GM23248 (cell line): ENCODE results near the gene APAF1. TPM values are rescaled to one million over a fixed set of nuclear protein-coding genes. Genes with fewer than 3 reads are reported as not detected.

Experiments
- DNase-seq: peaks from one replicate; pipeline ENCODE4 v3.0.0-alpha.2; 2015
- H2AFZ ChIP-seq: fragments of 200-600 bp; sonication (generic); 2 replicates; pipeline ENCODE4 v1.6.1; 2016; ENCODE audit warnings: antibody characterized with exemption
- H3F3A ChIP-seq: fragments of 200-600 bp; sonication (generic); 2 replicates; pipeline ENCODE4 v1.6.1; 2016; ENCODE audit warnings: mild to moderate bottlenecking, antibody characterized with exemption, mixed run types; ENCODE audit not compliant: insufficient read depth
- H3K27ac ChIP-seq: fragments of 200-600 bp; sonication (generic); 2 replicates; pipeline ENCODE4 v1.5.1; 2016; ENCODE audit warnings: mild to moderate bottlenecking
- H3K27me3 ChIP-seq: fragments of 200-600 bp; sonication (generic); replicated peaks from 2 replicates; pipeline ENCODE4 v1.6.1; 2016; ENCODE audit warnings: mild to moderate bottlenecking; ENCODE audit not compliant: insufficient read depth
- H3K36me3 ChIP-seq: fragments of 200-600 bp; sonication (generic); 2 replicates; pipeline ENCODE4 v1.6.1; 2016; ENCODE audit warnings: low read depth, mild to moderate bottlenecking
- H3K4me1 ChIP-seq: fragments of 200-600 bp; sonication (generic); 2 replicates; pipeline ENCODE4 v1.6.1; 2016; ENCODE audit warnings: mild to moderate bottlenecking; ENCODE audit not compliant: insufficient read depth
- H3K4me2 ChIP-seq: fragments of 200-600 bp; sonication (generic); one replicate; pipeline ENCODE4 v1.6.1; 2016; ENCODE audit warnings: mild to moderate bottlenecking; ENCODE audit not compliant: unreplicated experiment
- H3K4me3 ChIP-seq: fragments of 200-600 bp; sonication (generic); 2 replicates; pipeline ENCODE4 v1.5.1; 2016; ENCODE audit warnings: mild to moderate bottlenecking
- H3K79me2 ChIP-seq: fragments of 200-600 bp; sonication (generic); 2 replicates; pipeline ENCODE4 v1.6.1; 2016; ENCODE audit warnings: mild to moderate bottlenecking; ENCODE audit not compliant: insufficient read depth
- H3K9ac ChIP-seq: fragments of 200-600 bp; sonication (generic); 2 replicates; pipeline ENCODE4 v1.6.1; 2016; ENCODE audit warnings: mild to moderate bottlenecking
- H3K9me2 ChIP-seq: fragments of 200-600 bp; sonication (generic); 2 replicates; pipeline ENCODE4 v1.6.1; 2016; ENCODE audit warnings: mixed run types, mild to moderate bottlenecking, moderate library complexity; ENCODE audit not compliant: insufficient read depth
- H3K9me3 ChIP-seq: fragments of 200-600 bp; sonication (generic); one replicate; pipeline ENCODE4 v1.6.1; 2017; ENCODE audit warnings: low read depth
- H4K20me1 ChIP-seq: fragments of 200-600 bp; sonication (generic); 2 replicates; pipeline ENCODE4 v1.6.0; 2016; ENCODE audit not compliant: insufficient read depth
- EZH2 ChIP-seq: fragments of 200-600 bp; sonication (generic); IDR thresholded peaks from 2 replicates; pipeline ENCODE4 v1.6.1; 2018; ENCODE audit warnings: antibody characterized with exemption, mild to moderate bottlenecking; ENCODE audit not compliant: insufficient read depth, poor library complexity, severe bottlenecking
- EZH2phosphoT487 ChIP-seq: fragments of 200-600 bp; sonication (generic); IDR thresholded peaks from 2 replicates; pipeline ENCODE4 v1.6.1; 2018; ENCODE audit warnings: antibody characterized with exemption, moderate library complexity, mild to moderate bottlenecking, low read depth; ENCODE audit not compliant: insufficient read depth
- WGBS, 2 experiments: methylation state at CpG; one replicate each; pipeline ENCODE4 v1.1.6; 2015 to 2017; ENCODE audit warnings: low lambda C conversion rate in 2 of 2, low coverage in 1 of 2; ENCODE audit errors: missing lambda C conversion rate in 2 of 2; 5-methylcytosine and 5-hydroxymethylcytosine counted together
- in situ Hi-C: fragments of 300-500 bp; cut with MboI; formaldehyde crosslinking; loops from 2 replicates; pipeline ENCODE4 v1.15.0; 2020
- polyA plus RNA-seq: library from polyadenylated mRNA; unstranded; fragments of >200 nt; fragmentation: Nextera tagmentation; extraction: Ambion mirVana; gene quantifications from 2 replicates; pipeline ENCODE4 v1.2.1, GENCODE V29; 2016
- total RNA-seq: library from RNA; depleted of rRNA; stranded (reverse); fragments of >200 nt; shearing (Covaris generic); gene quantifications from 2 replicates; pipeline ENCODE4 v1.2.3, GENCODE V29; 2014

APAF1 gene
- total and polyA plus RNA-seq, 2 experiments from 2014 or later, result 8.3 to 24.5 TPM

- H3K27me3 ChIP-seq, result no peaks in the 10 kb centered on the region
- no peak overlapping the region for H3K27ac ChIP-seq
- no peak overlapping the region for H2AFZ ChIP-seq
These were observed 39.1 kb downstream of the APAF1 start for GRCh38 chr12:98684199-98684598.

GRCh38 chr12:98686603-98687002, 41.5 kb downstream of the APAF1 start:
- H2AFZ ChIP-seq, result no peak overlapping the region
- H3K4me2 ChIP-seq, result no peak overlapping the region
- H3K27me3 ChIP-seq, result no peaks in the 10 kb centered on the region
- H3K27ac ChIP-seq, result no peak overlapping the region
- H3F3A ChIP-seq, result no peaks in the 10 kb centered on the region
- DNase-seq, result no peak
- in situ Hi-C loops, result no loop called here
- H3K9me2 ChIP-seq, result no peaks in the 10 kb centered on the region
- no peaks in the 10 kb centered on the region for H3K79me2 ChIP-seq
- H4K20me1 ChIP-seq, result no peaks in the 10 kb centered on the region
- H3K36me3 ChIP-seq, result peaks cover 59% of the 10 kb centered on the region
- WGBS, 2 experiments, result 98% methylated on average over 2 of the region's 2 CpGs
- TF ChIP-seq EZH2, result no peak
- no peak for TF ChIP-seq EZH2phosphoT487
- no peak overlapping the region for H3K9ac ChIP-seq
- H3K9me3 ChIP-seq, result no peaks in the 10 kb centered on the region
- no peak overlapping the region for H3K4me3 ChIP-seq
- H3K4me1 ChIP-seq, result no peaks in the 10 kb centered on the region

More at GRCh38 chr12:98684199-98684598, 39.1 kb downstream of the APAF1 start:
- no peak for TF ChIP-seq EZH2
- no peak for TF ChIP-seq EZH2phosphoT487
- Histone ChIP-seq H3K79me2 (no peaks in the 10 kb centered on the region), H3K9me2 (no peaks in the 10 kb centered on the region), H4K20me1 (no peaks in the 10 kb centered on the region), H3K9me3 (no peaks in the 10 kb centered on the region), H3K36me3 (peaks cover 64% of the 10 kb centered on the region), H3K4me2 (no peak overlapping the region), H3F3A (no peaks in the 10 kb centered on the region), H3K4me3 (no peak overlapping the region), H3K9ac (no peak overlapping the region), H3K4me1 (no peaks in the 10 kb centered on the region)
- in situ Hi-C loops, result no loop called here
- 98% methylated on average over 2 of the region's 2 CpGs for WGBS, 2 experiments
- no peak for DNase-seq

GRCh38 chr12:98691351-98691750, 46.3 kb downstream of the APAF1 start:
- H3K9me2 ChIP-seq, result no peaks in the 10 kb centered on the region
- no peak overlapping the region for H3K4me2 ChIP-seq
- no peaks in the 10 kb centered on the region for H3F3A ChIP-seq
- H3K9ac ChIP-seq, result no peak overlapping the region
- H3K9me3 ChIP-seq, result no peaks in the 10 kb centered on the region
- DNase-seq, result no peak
- in situ Hi-C loops, result no loop called here
- TF ChIP-seq EZH2phosphoT487 (no peak), EZH2 (no peak)
- peaks cover 26% of the 10 kb centered on the region for H3K79me2 ChIP-seq
- no peak overlapping the region for H3K4me3 ChIP-seq
- no peaks in the 10 kb centered on the region for H3K27me3 ChIP-seq
- no peaks in the 10 kb centered on the region for H3K4me1 ChIP-seq
- H3K36me3 ChIP-seq, result peaks cover 49% of the 10 kb centered on the region
- no peak overlapping the region for H3K27ac ChIP-seq
- no peaks in the 10 kb centered on the region for H4K20me1 ChIP-seq
- H2AFZ ChIP-seq, result no peak overlapping the region

GRCh38 chr12:98696036-98696646, 51.1 kb downstream of the APAF1 start:
- DNase-seq, result no peak
- in situ Hi-C loops, result no loop called here

GRCh38 chr12:98697209-98697608, 52.1 kb downstream of the APAF1 start:
- no peak overlapping the region for H3K4me2 ChIP-seq
- H3K4me3 ChIP-seq, result no peak overlapping the region
- H3K4me1 ChIP-seq, result no peaks in the 10 kb centered on the region
- no peak overlapping the region for H2AFZ ChIP-seq
- H3K36me3 ChIP-seq, result peaks cover 25% of the 10 kb centered on the region
- H4K20me1 ChIP-seq, result no peaks in the 10 kb centered on the region
- in situ Hi-C loops, result no loop called here
- H3K9ac ChIP-seq, result no peak overlapping the region
- no peak for DNase-seq
- whole genome bisulfite sequencing, 2 experiments, result 96 to 97% methylated on average over 2 of the region's 2 CpGs
- H3K9me2 ChIP-seq, result no peaks in the 10 kb centered on the region
- H3F3A ChIP-seq, result no peaks in the 10 kb centered on the region
- H3K9me3 ChIP-seq, result no peaks in the 10 kb centered on the region
- no peak overlapping the region for H3K27ac ChIP-seq
- TF ChIP-seq EZH2phosphoT487 (no peak), EZH2 (no peak)
- peaks cover 26% of the 10 kb centered on the region for H3K79me2 ChIP-seq
- no peaks in the 10 kb centered on the region for H3K27me3 ChIP-seq

More at GRCh38 chr12:98696036-98696646, 51.1 kb downstream of the APAF1 start:
- Histone ChIP-seq H3K9me2 (no peaks in the 10 kb centered on the region), H3K4me1 (no peaks in the 10 kb centered on the region), H3K27ac (no peak overlapping the region), H2AFZ (no peak overlapping the region), H3K27me3 (no peaks in the 10 kb centered on the region), H3K4me3 (no peak overlapping the region), H3K9ac (no peak overlapping the region), H3K9me3 (no peaks in the 10 kb centered on the region), H3F3A (no peaks in the 10 kb centered on the region), H3K4me2 (no peak overlapping the region), H3K79me2 (peaks cover 26% of the 10 kb centered on the region), H4K20me1 (no peaks in the 10 kb centered on the region), H3K36me3 (peaks cover 30% of the 10 kb centered on the region)
- TF ChIP-seq EZH2phosphoT487 (no peak), EZH2 (no peak)
- 73 to 77% methylated on average over 8 of the region's 8 CpGs for WGBS, 2 experiments
